AG04449 (cell line): Measurements from ENCODE around the gene SLC16A9.
"Not testable (repeated sequence)": the region's sequence is repeated elsewhere in the genome, so short reads cannot be mapped to it uniquely, and the experiment has no call there.

Source experiments
- CTCF ChIA-PET: fragments of 350-600 bp; formaldehyde crosslinking; extraction: SDS; loops from one replicate; lab custom pipeline; 2021; ENCODE audit warnings: antibody characterized with exemption; lab: Yijun Ruan, JAX
- POLR2A ChIA-PET: fragments of 400-600, 350-600 bp; formaldehyde crosslinking; extraction: SDS; loops from one replicate; lab custom pipeline; 2020; ENCODE audit warnings: antibody characterized with exemption, inconsistent platforms; lab: Yijun Ruan, JAX
- DNase-seq: peaks from one replicate; pipeline ENCODE4 v3.0.0-alpha.2; 2010; ENCODE audit warnings: low read depth, low spot score
- H3K4me3 ChIP-seq: 2 replicates; pipeline ENCODE4 v1.5.1; 2011; ENCODE audit warnings: low read depth, mild to moderate bottlenecking, control low read depth, low read length
- TF ChIP-seq, protein P1 (sequence below): IDR thresholded peaks from one replicate; pipeline ENCODE4 v1.5.1; 2011; ENCODE audit warnings: mild to moderate bottlenecking, moderate library complexity, low read length, control low read depth, inconsistent platforms; ENCODE audit not compliant: insufficient read depth; ENCODE audit errors: missing control alignments

Gene SLC16A9

DNA sequence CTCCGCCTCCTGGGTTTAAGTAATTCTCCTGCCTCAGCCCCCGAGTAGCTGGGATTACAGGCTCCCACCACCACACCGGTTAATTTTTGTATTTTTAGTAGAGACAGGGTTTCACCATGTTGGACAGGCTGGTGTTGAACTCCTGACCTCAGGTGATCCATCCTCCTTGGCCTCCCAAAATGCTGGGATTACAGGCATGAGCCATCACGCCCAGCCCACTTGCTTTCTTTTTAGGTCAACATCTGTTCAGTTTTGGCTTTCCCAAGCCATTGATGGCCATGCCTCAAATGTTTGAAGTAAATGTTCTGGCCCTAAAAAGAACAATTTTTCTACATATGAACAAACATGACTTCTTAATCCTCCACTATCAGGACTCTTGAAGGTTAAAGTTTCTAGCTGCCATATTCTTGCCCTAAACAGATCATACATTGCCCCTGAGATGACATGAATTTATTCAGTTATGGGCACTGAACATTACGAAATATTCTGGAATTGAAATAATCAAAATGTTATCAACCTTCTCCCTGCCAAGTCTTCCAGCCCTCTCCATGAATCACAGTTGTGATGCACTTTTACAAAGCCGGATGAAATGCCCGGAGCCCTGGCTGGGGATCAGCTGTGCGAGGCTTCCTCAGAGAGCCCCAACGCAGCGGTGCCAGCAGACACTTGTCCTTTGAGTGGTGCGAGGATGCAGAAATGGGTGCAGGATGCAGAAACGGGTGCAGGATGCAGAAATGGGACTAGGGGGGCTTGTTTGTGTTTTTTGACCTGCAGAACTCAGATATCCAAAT lies 40.7 kb upstream of the SLC16A9 start:
- DNase-seq = no peak
- CTCF ChIA-PET = no interaction called here

DNA sequence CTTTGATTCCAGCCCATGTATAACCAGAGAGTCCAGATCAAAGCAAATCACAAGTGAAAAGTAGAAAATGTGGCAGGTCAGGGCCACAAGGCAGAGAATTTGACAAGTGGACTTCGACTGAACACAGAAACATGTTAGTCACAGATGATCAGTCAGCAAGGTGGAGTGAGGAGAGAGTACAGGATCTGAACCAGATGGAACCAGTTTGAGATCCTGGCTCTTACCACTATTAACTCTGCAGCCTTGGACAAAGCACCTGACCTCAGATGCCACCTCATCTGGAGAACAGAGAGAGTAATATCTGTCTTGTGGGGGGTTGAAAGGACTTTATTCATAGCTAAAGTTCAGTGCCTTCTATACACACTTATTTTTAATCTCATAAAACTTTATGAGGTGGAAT lies 39.2 kb upstream of the SLC16A9 start:
- H3K4me3 ChIP-seq = no peak overlapping the region
- POLR2A ChIA-PET = no interaction called here
- CTCF ChIA-PET = no interaction called here
- no peak for DNase-seq
- TF ChIP-seq, protein P1, sequence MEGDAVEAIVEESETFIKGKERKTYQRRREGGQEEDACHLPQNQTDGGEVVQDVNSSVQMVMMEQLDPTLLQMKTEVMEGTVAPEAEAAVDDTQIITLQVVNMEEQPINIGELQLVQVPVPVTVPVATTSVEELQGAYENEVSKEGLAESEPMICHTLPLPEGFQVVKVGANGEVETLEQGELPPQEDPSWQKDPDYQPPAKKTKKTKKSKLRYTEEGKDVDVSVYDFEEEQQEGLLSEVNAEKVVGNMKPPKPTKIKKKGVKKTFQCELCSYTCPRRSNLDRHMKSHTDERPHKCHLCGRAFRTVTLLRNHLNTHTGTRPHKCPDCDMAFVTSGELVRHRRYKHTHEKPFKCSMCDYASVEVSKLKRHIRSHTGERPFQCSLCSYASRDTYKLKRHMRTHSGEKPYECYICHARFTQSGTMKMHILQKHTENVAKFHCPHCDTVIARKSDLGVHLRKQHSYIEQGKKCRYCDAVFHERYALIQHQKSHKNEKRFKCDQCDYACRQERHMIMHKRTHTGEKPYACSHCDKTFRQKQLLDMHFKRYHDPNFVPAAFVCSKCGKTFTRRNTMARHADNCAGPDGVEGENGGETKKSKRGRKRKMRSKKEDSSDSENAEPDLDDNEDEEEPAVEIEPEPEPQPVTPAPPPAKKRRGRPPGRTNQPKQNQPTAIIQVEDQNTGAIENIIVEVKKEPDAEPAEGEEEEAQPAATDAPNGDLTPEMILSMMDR = no peak

More for the DNA sequence above, 40.7 kb upstream of the SLC16A9 start:
- TF ChIP-seq, protein P1 = no peak
- POLR2A ChIA-PET = no interaction called here
- H3K4me3 ChIP-seq = no peak overlapping the region

DNA sequence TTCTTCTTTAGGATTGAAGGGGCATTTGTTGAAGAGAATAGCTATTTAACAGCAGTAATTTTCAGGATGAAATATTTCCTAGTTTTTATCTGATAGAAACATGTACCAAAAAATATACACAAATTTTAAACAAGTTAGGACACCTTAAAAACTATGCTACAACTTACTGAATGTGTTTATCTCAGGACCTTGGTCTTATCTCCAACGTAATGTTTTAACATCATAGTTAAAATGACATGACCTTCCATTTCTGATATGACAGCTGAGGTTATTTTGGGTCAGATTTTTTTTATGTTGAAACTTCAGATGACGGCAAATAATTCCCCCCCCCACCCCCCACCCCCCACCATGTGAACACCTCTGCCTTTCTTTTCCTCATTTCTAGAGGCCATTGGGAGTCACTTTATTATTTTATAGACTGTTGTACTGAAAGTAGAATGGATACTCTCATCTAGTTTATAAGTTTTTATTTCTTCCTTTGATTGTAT lies 35.6 kb upstream of the SLC16A9 start:
- POLR2A ChIA-PET = no interaction called here
- TF ChIP-seq, protein P1 = no peak
- no peak overlapping the region for H3K4me3 ChIP-seq
- CTCF ChIA-PET = no interaction called here
- DNase-seq = no peak

DNA sequence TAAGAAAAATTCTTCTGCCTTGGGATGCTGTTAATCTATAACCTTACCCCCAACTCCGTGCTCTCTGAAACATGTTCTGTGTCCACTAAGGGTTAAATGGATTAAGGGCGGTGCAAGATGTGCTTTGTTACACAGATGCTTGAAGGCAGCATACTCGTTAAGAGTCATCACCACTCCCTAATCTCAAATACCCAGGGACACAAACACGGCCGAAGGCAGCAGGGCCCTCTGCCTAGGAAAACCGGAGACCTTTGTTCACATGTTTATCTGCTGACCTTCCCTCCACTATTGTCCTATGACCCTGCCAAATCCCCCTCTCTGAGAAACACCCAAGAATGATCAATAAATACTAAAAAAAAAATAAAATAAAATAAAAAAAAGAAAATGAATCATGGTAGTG lies 35.1 kb upstream of the SLC16A9 start:
- CTCF ChIA-PET, POLR2A ChIA-PET, H3K4me3 ChIP-seq, DNase-seq: not testable (repeated sequence)

DNA sequence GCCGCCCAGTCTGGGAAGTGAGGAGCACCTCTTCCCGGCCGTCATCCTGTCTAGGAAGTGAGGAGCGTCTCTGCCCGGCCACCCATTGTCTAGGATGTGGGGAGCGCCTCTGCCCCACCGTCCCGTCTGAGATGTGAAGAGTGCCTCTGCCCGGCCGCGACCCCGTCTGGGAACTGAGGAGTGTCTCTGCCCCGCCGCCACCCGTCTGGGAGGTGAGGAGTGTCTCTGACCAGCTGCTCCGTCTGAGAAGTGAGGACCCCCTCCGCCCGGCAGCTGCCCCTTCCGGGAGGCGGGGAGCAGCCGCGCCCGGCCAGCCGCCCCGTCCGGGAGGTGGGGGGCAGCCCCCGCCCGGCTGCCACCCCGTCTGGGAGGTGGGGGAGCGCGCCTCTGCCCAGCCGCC lies 34.5 kb upstream of the SLC16A9 start:
- CTCF ChIA-PET, POLR2A ChIA-PET, DNase-seq, H3K4me3 ChIP-seq: not testable (repeated sequence)

DNA sequence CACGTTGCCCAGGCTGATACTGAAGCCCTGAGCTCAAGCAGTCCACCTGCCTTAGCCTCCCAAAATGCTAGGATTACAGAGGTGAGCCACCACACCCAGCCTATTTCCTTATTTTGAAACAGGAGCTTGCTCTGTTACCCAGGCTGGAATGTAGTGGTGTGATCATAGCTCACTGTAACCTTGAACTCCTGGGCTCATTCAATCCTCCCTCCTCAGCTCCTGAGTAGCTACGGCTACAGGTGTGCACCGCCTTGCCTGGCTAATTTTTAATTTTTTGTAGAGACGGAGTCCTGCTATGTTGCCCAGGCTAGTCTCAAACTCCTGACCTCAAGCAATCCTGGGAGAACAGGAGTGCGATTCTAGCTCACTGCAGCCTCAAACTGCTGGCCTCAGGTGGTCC lies 31.9 kb upstream of the SLC16A9 start:
- CTCF ChIA-PET = no interaction called here
- TF ChIP-seq, protein P1 = no peak
- no peak overlapping the region for H3K4me3 ChIP-seq
- no peak for DNase-seq
- POLR2A ChIA-PET = no interaction called here

DNA sequence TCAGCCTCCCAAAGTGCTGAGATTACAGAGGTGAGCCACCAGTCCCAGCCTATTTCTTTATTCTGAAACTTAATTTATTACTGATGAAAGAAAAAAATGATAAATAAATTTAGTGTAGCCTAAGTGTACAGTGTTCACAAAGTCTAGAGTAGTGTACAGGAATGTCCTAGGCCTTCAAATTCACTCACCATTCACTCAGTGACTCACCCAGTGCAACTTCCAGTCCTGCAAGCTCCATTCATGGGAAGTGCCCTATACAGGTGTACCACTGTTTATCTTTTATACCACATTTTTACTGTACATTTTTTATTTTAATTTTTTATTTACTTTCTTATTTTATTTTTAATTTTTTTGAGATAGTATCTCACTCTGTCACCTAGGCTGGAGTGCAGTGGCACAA lies 31.4 kb upstream of the SLC16A9 start:
- TF ChIP-seq, protein P1 = no peak
- DNase-seq = no peak
- ChIA-PET POLR2A (no interaction called here), CTCF (no interaction called here)
- H3K4me3 ChIP-seq = no peak overlapping the region
